Stimulated activated CD4-positive, alpha-beta T cell treated with anti-CD3 and anti-CD28 coated beads, Interleukin-15, amount 100 ng/mL, for 48 hours (primary cell): Measurements from ENCODE around the gene EPGN.

Experiments
- DNase-seq, 2 donors: peaks; one replicate each; pipeline ENCODE4 v3.0.0-alpha.2; 2020; ENCODE audit warnings: low read depth in 2 of 2

The EPGN gene

GRCh38 chr4:74308215-74308614 is at the start of gene EPGN:
TSS of gene EPGN (plus strand) at chr4:74308470. CDS start at chr4:74308534, 64 bp downstream.
- no peak for DNase-seq

DNA sequence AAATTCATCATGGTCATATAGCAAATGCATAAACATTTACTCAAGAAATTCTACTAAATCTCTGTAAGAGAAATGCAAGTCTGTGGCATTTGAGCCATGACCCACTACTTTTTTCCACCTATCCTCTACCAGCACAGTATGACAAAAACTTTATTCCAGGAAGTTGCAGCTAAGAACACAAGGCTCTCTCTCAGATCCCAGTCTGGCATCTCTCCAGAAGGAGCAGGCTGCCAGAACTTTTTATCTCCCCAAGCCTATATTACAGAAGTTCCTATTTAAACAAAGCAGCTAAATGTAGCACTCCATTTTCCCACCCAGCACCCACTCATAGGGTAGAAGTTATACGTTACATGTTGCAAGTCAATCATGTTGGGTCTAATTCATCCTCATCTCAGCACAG is 49.3 kb upstream of the EPGN start:
- DNase-seq: no peak

GRCh38 chr4:74260036-74260435 is 48.2 kb upstream of the EPGN start:
- no peak for DNase-seq

DNA sequence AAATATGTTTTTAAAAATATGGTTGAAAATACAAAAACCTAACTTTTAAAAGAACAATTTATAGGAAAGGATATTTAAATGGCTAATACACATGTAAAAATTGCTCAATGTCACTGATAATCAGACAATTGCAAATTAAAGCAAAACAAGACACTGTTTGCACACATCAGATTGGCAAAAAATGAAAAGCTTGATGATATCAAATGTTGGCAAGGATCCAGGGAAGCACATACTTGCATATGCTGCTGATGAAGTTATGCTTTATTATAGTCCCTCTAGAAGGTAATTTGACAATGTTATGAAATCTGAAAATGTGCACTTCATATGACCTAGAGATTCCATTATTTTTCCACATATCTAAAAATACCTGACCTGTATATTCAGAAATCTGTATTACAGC is 45.7 kb upstream of the EPGN start:
- no peak for DNase-seq

DNA sequence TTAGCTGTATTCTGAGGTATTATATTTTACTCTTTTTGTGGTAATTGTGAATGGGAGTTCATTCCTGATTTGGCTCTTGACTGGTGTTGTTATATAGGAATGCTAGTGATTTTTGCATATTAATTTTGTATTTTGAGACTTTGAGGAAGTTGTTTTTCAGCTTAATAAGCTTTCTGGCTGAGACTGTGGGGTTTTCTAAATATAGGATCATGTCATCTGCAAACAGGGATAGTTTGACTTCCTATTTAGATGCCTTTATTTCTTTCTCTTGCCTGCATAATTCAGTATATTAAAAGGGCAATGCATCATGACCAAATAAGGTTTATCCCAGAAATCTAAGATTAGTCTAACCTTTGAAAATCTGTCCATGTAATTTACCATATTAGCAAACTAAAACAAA is 44.7 kb upstream of the EPGN start:
- DNase-seq: no peak

DNA sequence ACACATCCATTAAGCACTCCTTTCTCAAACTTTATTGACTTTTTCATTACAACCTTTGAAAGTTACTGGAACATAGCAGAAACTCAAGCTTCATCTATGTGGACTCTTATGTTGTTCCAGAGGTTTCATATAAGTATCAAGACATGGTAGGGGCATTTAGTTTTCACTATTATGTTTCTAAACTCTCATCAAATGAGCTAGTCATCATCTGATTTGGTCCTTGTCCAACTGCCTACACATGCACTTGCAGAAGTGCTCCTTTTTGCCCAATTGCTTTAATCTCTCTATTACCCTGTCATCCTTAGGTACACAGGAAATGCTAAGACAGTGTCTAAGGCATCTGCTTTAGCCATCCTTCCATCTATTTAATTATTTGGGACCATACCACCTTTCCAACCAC is 42.2 kb upstream of the EPGN start:
- DNase-seq: no peak

- no peak for DNase-seq
Measured at GRCh38 chr4:74267998-74268606, 40.2 kb upstream of the EPGN start.

GRCh38 chr4:74268643-74269042 is 39.6 kb upstream of the EPGN start:
- DNase-seq: no peak

DNA sequence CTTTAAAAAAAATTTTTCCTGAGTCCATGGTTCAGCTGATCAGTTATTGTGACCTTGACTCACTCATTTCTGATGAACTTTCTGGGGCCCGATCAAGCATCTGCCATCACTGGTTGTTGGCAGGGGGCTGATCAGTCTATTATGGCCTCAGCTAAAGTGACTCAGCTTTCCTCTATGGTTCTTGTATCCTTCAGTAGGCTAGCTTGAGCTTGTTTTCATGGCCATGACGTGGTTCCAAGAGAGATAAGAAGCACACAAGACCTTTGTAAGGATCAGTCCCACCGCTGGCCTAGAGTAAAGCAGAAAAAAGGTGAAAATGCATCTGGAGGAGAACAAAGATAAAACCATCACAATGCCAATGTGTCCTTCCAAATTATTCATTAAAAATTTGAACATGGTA is 29.8 kb upstream of the EPGN start:
- DNase-seq: no peak

DNA sequence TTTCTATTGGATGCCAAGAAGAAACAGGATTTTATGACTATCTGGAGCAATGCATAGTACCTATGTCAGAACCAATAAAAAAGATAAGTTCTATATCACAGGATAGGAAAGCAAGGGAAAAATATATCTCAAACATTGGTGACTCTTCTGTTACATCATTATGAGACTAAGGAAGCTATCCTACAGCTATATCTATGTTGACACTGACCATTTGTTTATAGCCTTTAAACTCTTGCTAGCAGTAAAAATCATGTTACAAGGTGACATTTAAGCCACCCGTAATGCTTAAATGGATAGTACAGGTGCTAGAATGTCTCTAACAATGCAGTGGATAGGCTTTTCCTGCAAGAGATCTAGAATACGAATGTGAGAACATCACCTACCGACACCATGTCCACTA is 28.6 kb upstream of the EPGN start:
- no peak for DNase-seq

DNA sequence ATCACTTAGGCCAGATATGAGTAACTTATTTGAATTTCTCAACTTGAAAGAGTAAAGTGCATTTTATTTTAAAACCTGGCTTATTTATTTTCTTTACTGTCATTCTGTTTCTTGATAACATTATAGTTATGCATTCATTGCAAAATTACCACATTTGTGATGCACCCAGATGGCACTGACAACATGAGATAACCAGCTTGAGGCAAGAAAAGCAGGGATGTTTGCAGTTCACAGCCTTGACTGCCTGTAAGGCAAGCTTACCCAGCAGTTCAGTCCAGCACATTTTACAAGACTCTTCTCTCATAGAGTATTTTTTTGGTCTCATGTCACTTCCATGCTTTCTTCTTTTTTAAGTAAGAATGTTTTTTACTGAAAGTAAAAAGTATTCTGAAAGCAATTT is 25.3 kb upstream of the EPGN start:
- no peak for DNase-seq

DNA sequence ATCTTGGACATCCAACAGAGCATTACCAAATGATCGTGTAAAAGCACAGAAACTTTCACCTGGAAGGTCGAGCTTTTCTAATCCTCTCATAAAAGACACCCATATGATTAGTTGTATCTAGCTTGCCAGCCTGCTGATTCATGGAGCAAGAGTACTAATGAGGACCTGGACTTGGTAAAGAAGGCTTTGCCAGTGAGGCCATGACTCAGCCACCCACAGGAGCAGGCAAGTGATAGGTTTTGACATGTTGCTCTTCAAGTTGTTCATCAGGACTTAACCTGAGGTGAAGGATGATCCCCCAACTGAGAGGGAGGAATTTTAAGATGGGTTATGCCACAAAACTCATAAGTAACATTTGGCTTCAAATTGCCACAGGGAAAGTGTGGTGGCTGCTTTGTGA is 24.7 kb upstream of the EPGN start:
- DNase-seq: no peak

GRCh38 chr4:74284053-74284452 is 24.2 kb upstream of the EPGN start:
- DNase-seq: no peak

DNA sequence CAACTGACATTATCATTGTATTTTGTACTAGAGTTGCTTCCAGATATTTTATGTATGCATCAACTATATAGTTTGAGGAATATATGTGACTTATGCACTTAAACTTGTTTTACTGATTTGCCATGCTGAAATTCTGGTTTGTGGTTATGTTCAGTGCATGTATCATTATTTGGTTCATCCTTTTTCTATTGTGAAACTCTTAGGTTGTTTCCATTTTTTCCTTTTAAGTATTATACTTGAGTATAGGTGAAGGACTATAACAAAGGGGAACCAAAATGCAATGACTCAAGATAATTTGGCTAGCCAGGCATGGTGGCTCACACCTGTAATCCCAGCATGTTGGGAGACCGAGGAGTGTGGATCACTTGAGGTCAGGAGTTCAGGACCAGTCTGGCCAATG is 21.1 kb upstream of the EPGN start:
- DNase-seq: no peak

DNA sequence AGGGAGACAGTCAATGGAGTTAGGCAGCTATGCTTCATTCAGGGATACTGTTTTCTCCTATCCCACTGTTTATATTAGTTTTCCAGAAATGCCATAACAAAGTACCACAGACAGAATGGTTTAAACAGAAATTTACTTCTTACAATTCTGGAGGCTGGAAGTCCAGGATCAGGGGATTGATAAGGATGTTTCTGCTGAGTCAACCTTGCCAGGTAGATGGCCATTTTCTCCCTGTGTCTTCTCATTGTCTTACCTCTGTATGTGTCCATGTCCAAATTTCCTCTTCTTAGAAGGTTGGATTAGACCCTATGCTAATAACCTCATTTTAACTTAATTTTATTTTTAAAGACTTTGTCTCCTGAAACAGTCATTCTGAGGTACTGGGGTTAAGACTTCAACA is 20.5 kb upstream of the EPGN start:
- DNase-seq: no peak

DNA sequence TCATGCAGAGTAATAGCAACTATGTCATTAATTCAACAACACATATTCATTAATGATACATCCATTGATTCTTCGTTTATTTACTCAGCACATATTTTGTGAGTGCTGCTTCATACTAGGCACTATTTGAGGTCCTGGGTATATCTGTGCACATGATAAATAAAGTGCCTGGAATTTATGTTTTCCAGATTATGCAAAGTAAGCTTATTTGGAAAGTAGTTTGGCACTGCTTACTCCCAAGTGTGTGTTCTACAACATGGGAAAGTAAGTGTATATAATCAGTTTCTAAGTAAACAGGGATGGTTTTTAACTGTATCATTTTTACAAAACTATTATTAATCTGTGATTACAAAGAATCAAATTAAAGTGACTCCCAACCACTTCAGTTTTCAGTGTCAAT is 16.8 kb upstream of the EPGN start:
- DNase-seq: no peak

- no peak for DNase-seq
Measured at GRCh38 chr4:74292111-74292870, 16.0 kb upstream of the EPGN start.

GRCh38 chr4:74293558-74293957 is 14.7 kb upstream of the EPGN start:
- DNase-seq: no peak

DNA sequence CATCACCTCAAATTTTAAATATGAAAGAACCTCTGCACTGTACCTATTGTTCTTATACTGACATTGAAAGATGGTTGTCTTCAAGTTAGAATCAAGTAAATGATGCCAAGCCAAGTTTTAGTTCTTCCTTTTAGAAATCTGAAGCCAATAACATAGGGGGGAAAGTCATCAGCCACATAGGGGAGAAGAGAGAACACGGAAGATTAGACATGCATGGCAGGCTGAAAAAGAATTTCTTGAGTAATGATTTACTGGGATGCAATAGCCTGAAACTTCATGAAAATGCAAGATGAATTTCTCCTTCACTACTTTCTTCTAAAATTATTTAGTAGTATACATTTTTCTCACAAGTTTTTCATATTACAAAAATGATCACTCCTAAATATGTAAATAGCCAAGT is 13.6 kb upstream of the EPGN start:
- DNase-seq: no peak

DNA sequence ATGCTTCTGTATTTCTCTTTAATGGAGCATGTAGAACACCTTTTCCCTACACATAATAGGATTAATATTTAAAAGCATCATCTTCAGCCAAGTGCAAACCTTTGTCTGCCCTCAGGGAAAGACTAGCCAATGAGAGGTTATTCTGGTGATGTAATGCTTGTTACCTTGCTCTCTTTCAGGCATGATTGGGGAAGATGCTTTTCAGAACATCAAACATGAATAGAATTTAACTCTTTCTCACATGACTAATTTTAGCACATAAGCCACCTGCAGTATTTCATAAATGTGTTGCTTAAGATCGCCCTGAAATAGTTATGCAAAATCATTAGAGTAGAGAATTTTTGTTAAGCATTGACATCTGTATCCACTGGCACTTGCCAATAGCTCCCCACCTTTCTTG is 10.7 kb upstream of the EPGN start:
- no peak for DNase-seq

- DNase-seq: no peak
Measured at GRCh38 chr4:74304095-74304625, 4.1 kb upstream of the EPGN start.

DNA sequence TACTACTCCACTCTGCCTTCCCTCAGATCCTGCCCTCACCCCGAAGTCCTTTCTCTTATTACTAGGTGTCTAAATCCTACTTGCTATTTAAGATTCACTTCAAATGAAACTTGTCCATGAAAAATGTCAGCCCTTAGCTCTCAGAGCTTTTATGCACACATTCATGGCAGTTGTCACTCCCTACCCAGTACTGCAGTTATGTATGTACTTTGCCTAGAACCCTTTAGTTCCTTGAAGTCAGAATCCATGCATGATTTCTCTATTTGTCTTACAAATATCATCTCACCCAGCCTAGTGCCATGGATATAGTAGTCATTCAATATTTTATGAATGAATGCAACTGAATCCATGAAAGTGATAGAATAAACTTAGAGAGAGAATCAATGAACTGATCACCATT is 3.3 kb upstream of the EPGN start:
- DNase-seq: no peak

DNA sequence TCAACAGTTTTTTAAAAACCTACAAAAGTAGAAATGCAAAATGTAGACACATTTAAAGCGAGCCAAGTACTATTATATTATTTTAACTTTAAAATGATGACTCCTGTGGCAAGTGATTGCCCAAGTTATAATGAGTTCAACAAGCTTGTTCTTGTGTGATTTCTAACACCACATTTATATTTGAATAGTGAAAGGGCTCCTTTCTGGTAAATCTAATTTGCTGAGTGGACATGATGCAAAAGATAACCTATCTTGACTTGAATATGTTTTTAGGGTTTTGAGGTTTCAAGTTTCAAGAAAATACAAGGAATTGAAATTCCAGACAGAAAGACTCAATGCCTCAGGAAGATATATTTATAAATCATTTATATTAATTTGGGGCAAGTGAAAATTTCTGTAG is 1.1 kb upstream of the EPGN start:
- DNase-seq: no peak

DNA sequence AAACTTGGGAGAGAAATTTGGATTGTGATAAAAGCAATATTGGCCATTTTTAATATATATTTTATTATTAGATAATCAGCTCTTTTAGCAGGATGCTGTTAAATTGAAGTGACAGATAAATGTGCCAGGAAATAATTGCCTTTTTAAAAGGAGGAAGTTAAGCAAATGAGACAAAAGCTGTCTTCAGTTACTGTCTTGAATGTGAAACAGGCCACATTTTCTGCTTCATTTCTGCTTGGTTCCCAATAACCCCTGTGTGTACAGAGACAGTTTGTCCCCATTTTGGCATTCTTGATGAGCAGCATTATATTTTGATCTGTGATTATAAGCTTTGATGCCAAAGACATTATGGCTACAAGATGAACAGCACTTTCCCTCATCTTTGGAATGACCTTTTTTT is 953 bp downstream of the EPGN start:
- no peak for DNase-seq
